ENCODE data around the gene HTR4.

DNA sequence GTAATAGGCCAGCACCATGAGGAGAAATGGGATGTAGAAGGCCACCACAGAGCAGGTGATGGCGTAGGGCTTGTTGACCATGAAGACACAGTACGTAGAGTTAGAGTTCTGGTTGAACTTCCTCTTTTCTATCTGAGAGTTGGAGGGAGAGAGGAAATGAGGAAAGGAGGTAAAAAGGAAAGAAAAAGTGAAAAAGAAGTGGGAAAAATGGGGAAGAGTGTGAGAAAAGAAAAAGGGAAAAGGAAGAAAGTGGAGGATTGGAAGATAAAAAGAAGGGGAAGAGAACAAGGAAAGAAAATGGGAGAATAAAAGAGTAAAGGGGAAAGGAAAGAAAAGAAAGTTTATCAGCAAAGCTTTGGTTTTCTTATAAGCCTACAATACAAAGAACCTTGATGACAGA lies 144.4 kb downstream of the HTR4 start:
- TF ChIP-seq POLR2A (IDR thresholded peaks at IDR 0.05), result no peak
- TF ChIP-seq, protein P1, sequence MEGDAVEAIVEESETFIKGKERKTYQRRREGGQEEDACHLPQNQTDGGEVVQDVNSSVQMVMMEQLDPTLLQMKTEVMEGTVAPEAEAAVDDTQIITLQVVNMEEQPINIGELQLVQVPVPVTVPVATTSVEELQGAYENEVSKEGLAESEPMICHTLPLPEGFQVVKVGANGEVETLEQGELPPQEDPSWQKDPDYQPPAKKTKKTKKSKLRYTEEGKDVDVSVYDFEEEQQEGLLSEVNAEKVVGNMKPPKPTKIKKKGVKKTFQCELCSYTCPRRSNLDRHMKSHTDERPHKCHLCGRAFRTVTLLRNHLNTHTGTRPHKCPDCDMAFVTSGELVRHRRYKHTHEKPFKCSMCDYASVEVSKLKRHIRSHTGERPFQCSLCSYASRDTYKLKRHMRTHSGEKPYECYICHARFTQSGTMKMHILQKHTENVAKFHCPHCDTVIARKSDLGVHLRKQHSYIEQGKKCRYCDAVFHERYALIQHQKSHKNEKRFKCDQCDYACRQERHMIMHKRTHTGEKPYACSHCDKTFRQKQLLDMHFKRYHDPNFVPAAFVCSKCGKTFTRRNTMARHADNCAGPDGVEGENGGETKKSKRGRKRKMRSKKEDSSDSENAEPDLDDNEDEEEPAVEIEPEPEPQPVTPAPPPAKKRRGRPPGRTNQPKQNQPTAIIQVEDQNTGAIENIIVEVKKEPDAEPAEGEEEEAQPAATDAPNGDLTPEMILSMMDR (IDR thresholded peaks at IDR 0.05), result no peak
- TF ChIP-seq EP300 (IDR thresholded peaks at IDR 0.05), result no peak
